Measurements from ENCODE around the gene CDK4.

GRCh38 chr12:57717846-57718640 is 34.1 kb downstream of the CDK4 start:
- TF ChIP-seq POLR2A (IDR thresholded peaks at IDR 0.05; ENCODE audit: low read depth, low read length) (no peak), POLR2AphosphoS5 (IDR thresholded peaks at IDR 0.05; ENCODE audit: low read depth, low read length) (no peak), TAF1 (IDR thresholded peaks at IDR 0.05; ENCODE audit: borderline replicate concordance, low read depth, low read length) (no peak)
